Endometrial microvascular endothelial cells (primary cell): ENCODE results near the gene ZC3H13. TPM values are rescaled to one million over a fixed set of nuclear protein-coding genes. Genes with fewer than 3 reads are reported as not detected.

Source experiments
- in situ Hi-C: cut with HindIII; loops from 2 replicates; pipeline ENCODE4 v1.10.0; 2017; ENCODE audit warnings: low sequenced_read_pairs, low pct_unique_long_range_greater_than_20kb; ENCODE audit errors: inconsistent ontology term
- total RNA-seq: library from RNA; depleted of rRNA; stranded (reverse); fragments of >200 nt; gene quantifications from one replicate; pipeline ENCODE4 v1.2.3, GENCODE V29; 2015; ENCODE audit errors: inconsistent ontology term

ZC3H13 gene
- total RNA-seq, 1 donor from 2014 or later, result 8.5 TPM

DNA sequence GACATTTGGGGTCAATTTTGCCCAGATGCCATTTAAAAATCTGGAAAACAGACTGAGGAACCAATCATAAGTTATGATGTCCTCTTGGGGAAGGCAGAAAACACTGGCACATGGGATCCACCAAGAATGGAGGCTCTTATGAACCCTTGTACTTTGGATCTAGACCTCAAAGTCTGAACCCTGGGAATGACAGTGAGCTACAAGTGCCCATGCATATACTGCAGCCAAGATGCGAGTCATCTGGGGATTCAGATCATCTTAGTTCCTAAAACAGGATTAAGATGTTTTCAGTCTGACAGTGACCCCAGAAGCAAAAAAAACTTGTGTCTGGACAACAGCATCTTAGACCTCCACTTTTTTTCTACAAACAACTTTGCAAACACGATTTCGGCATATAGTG lies 100.8 kb downstream of the ZC3H13 start:
- in situ Hi-C loops, result no loop called here

DNA sequence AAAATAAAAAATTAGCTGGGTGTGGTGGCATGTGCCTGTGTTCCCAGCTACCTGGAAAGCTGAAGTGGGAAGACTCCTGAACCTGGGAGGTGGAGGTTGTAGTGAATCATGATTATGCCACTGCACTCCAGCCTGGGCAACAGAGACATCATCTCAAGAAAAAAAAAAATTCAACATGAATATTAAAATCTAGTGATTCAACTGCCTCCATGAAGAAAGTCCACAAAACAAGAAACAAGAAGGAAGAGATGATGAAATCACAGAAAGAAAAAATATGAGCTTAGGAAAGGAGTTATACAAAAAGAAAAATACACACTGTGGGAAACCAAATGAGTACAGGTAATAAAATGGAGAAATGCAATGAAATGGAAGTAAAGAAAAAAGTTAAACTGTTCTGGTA lies 101.4 kb downstream of the ZC3H13 start:
- in situ Hi-C loops, result no loop called here

DNA sequence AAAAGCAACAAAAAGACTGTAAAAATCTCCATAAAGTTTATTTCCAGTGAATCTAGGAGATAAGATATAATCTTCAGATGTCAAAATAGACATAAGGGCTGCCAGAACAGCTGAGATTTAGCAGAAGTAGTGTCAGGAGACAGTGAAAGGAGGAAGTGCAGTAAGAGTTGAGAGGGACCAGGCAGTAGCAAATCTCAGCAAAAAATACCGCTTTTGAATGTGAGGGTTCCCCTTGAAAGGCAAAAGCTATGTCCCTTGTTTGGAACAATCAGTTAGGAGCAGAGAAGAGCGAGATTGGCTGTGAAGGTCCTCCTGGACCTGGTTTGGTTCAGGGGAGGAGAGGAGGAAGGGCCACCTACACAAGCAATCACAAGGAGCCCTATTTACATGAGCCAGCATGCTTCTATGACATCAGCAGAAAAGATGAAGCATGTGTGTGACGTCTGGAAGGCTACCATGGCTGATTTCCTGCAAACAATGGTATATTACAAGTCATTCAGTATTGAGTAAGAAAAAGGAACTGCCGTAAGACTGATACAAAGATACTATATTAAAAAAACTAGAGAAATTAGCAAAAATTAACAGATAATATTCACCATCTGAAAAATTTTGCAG lies 102.1 kb downstream of the ZC3H13 start:
- in situ Hi-C loops, result no loop called here

DNA sequence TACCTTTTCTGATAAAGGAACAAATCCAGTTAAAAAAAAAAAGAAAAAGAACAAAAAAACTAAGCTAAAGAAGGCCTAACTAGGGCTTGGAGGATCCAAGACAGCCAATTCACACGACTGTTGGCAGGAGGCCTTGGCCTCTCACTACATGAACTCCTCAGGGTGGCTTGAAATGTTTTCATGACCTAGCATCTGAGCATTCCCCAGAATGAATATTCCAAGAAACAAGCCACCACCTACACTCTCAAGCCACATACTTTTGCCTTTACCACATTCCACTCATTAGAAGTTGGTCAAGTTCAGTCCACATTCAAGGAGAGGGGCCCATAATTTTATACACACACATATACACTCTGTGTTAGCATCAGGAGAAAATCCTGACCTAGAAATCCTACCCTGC lies 103.4 kb downstream of the ZC3H13 start:
- in situ Hi-C loops, result no loop called here

DNA sequence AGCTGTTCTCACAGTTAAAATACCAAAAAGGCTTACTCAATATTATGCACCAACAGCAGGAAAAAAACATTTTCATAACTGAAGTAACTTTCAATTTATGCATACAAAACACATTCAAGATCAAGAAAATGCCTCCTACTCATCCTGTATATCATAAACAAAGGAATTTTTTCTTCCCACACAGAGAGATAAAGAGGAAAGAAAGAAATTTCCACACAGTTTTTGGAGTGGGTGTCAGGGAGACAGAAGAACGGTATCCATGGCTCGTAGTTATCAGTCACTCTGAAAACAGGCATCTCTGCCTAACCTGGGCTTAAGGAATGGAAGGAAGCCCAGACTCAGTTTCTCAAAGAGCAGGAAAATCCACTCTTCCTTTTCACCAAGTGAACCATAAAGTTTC lies 108.6 kb downstream of the ZC3H13 start:
- in situ Hi-C loops, result no loop called here

DNA sequence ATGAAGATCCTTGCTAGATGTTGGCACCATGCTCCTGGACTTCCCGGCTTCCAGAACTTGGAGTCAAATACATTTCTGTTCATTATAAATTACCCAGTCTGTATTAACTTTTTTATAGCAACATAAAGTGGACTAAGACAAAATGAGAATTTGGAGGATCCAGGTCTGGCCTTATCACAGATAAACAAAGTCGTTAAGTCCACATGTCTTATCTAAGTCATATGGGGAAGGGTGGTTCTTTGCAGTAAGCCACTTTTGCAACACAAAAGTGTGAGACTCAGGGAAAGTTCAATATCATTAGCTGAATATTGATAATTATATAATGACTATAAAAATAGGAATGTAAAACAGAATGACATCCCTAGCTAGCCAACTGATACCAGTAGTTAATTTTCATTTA lies 109.4 kb downstream of the ZC3H13 start:
- in situ Hi-C loops, result no loop called here

DNA sequence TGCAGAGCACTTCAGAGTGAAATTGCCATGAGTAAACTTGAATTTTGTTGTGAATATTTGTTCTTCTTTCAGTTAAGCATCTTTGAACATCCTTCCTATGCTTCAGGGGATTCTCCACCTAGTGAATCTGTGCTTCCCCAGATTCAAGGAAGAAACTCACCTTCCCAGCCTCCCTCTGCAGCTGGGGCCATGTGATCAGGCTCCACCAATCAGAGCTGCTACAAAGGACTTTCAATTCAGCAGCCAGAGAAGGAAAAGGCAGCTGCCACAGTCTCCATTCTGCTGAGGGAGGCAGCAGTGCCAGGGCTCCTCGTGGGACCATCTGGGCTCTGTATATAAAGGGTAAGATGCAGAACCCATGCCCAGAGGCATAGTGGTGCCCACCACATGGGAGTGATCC lies 111.3 kb downstream of the ZC3H13 start:
- in situ Hi-C loops, result no loop called here

DNA sequence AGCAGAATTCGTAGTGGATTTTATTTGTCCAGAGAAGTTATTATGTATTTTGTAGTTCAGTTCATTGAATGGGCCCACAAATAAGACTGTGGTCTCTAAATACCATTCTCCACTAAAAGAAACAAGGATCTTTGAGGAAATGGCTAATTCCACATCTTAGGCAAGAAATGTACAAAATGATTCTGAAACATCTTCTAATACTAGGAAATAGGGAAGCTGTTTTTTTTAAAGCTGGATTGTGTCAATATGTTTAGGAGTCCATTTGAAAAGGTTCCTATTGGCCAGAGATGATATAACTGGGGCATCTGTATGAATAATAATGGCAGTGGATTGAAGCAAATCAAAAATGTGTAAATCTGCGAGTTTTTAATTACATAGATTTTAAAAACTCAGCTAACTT lies 112.5 kb downstream of the ZC3H13 start:
- in situ Hi-C loops, result no loop called here

DNA sequence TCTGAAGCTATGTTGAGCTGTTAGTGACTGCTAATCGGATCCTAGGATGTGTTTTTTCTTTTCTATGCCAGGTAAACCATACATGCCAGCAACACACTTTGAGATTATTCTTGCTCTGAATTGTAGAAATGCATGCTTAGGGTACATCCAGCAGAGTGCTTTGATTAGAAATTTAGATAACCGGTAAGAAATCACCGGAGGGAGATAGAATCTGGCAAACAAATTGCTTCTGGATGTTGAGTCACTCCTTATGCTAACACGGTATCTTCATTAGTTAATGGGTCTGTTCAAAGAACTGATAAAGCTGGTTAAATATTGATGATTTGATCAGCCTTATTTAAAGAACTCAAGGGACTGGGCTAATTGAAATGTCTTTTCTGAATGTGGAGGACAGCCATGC lies 115.9 kb downstream of the ZC3H13 start:
- in situ Hi-C loops, result no loop called here

DNA sequence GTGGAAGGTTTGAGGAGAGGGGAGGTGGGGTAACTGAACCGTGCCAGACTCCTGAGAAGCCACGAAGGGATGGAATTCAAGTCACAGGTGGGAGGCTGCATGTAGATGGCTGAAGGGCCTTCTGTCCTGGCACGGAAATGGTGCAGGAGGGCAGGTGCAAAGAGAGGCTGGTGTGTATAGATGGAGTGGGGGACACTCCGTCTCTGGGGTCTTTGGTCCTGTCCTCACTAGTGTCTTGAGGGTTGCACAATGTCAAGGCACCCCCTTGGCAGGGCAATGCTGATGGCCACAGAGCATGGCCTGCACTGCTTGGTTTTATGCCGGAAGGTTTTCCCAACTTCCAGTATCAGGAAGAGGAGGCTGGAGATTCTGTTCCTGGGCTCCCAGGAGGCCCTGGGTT lies 118.3 kb downstream of the ZC3H13 start:
- in situ Hi-C loops, result no loop called here

DNA sequence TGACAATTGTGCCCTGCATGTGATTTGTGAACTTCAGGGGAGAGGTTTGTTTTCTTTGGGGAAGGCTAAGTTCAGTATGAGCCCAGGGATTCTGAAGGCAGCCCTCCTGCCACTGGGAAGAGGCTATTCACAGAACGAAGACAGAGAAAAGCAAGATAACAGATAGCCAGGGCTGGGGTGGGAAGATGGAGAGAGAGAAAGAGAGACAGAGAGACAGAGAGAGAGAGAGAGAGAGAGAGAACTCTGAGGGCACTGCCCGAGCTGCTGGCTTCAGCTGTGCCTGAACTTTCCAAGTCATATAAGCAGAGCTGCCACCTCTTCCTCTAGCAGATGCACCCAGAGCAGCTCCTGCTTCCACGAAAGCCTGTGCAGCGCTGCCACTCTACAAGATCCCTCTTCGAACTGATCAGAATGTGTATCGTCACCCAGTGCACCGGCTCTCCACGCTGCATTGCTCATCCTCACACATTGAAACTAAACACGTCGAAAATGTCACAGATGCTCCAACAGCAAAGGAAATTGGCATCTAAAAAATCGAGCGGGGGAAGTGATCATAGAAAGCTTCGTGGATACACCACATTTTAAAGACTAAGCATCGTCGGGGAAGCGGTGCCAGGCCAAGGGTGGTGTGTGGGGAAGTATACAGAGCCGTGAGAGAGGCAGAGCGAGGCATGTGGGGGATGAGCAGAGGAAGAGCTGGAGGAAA lies 119.2 kb downstream of the ZC3H13 start:
- in situ Hi-C loops, result no loop called here

DNA sequence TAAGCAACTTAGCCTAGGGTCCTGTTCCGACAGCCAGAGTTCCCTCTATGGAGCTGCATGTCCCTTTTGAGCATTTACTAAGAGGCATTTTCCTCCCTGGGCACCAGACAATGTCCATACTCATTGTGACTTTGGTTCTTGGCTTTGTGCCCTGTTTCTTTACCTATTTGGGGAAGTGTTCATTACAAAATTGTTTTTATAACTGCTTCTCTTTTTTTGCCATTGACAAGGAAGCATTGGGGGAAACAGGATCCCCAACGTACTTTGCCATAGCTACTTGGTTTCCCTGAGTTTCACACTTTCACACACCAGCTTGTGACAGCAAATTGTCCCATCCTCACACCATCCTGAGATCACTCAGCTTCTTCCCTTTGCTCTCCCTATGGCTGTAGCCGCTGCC lies 119.9 kb downstream of the ZC3H13 start:
- in situ Hi-C loops, result no loop called here

DNA sequence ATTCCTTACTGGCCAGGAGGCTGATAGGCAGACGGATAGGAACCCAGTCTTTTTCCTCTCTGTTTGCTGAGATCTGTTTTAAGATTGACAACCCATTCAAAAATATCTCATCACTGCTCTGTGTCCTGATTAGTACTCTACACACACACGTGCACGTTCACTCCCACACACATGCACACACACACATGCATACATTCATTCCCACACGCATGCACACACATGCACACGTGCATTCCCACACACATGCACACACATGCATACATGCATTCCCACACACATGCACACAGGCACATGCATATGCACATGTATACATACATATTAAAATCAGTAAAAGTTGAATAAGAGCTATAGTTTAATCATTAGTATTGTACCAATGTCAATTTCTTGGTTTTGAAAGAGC lies 120.4 kb downstream of the ZC3H13 start:
- in situ Hi-C loops, result no loop called here

DNA sequence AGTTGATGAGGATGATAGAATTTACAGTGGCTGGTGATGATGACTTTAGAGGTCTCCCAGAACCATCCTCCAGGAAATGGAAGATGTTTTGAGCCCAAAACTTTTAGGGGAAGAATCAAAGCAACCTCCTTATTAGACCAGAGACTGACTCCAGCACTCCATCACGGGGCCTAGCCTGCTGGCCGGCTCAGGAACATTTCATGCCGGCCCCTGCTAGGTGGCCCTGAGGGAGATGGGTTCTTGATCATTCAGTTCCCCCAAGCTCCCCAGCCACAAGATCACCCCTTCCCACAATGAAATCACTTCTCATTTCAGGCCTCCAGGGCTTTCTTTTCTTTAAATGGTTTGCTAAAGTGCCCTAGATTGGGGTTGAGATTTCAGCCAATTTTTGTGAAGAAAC lies 121.3 kb downstream of the ZC3H13 start:
- in situ Hi-C loops, result no loop called here

DNA sequence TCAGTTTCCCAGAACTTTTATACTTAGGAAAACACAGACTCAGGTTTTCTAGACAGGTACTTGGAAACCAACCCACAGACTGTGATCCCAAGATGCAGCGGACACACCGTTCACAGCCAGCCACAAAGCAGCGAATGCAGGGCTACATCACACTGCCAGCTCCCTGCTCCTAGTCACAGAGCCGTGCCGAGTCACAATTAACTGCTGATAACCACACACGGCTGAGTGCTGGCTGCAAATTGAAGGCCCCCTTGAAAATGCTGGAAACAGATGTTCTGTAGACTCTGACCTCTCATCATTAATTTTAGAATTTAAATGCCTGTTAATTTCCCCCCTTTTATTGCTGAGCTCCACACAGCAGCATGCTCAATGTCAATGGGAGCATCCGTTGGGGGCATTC lies 122.4 kb downstream of the ZC3H13 start:
- in situ Hi-C loops, result no loop called here

DNA sequence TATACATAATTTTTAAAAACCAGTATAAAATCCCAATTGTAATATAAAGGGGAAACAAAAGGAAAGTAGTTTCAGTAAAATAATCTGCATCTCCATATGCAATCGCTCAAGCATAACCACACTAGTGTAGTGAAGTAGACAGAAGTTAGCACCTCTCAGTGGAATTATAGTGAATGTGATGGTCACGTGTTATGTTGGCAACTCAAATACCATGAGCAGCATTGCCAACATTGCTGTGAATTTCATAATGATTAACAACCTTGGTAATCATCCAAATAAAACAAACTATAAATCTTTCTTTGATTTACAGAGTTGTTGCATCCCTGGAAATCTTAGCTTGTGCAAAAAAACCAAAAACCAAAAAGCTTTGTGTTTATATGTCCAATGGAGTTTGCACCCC lies 123.7 kb downstream of the ZC3H13 start:
- in situ Hi-C loops, result no loop called here

DNA sequence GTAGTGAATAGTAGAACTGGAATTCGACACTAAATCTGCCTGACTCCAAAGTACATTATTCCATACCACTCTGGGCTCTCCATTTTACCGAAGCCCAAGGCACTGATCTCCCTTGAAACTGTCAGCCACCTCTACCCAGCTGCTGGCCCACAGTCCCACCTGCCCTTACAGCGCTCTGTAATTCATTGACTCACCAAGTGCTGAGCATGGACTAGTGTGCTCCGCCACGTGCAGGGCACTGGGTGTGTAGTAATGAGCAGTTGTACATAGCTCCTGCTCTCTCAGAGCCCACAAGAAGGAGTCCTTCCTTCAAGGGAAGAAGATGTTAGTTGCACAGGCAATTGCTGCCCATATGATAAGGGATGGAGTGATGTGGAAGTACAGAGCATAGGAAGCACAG lies 124.4 kb downstream of the ZC3H13 start:
- in situ Hi-C loops, result no loop called here

DNA sequence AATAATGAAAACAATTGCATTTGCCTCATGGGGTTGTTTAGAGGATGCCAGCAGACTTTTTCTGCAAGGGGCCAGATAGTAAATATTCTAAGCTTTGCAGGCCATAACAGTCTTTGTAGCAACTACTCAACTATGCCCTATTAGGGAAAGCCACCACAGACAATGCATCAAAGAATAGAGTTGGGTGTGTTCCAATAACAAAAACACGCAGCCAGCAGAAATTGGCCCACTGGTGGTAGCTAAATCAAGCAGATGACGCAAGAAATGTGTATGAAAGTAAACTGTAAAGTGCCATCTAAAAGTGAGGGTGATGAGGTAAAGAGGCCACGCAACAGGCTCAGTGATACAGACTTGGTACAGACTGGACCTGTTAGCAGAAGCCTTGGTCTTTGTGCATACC lies 125.8 kb downstream of the ZC3H13 start:
- in situ Hi-C loops, result no loop called here

DNA sequence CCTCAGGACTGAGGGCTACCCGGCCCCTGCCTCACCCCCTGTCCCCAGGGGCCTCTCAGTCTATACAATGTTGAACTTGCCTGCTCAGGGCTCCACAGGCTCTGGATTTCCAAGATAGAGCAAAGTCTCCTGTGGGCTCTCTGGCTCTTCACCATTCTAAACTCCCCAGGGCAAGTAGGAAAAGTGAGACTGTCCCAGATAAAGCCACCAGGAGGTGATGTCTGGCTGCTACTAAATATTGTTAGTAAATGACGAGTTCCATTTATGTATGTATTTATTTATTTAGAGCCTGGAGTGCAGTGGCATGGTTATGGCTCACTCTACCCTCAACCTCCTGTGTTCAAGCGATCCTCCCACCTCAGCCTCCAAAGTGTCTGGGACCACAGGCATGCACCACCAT lies 127.4 kb downstream of the ZC3H13 start:
- in situ Hi-C loops, result no loop called here

DNA sequence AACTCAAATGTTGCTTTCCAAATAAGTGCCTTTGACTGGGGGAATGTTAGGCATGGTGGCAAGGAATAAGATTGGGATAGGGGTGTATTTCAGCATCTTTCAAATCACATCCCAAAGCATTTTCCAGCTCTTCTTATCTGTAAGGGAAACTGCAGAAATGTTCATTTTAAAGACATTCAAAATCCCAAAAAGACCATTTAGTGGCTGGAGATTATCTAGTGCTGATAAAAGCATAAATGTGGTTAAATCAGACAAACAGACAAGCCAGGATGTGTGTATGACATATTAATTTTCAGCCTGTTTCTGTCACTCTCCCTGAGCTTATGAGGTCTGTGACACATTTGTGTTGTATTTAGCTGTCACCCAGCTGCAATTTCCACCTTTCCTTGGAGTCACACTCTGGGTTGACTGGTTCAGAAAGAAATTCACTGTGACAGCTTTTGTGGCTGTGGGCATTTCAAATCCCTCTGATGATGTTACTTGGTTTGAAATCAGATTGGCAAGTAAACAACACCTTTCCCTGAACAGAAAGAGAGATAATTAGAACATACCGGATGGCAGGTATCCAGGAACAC lies 131.3 kb downstream of the ZC3H13 start:
- in situ Hi-C loops, result no loop called here

DNA sequence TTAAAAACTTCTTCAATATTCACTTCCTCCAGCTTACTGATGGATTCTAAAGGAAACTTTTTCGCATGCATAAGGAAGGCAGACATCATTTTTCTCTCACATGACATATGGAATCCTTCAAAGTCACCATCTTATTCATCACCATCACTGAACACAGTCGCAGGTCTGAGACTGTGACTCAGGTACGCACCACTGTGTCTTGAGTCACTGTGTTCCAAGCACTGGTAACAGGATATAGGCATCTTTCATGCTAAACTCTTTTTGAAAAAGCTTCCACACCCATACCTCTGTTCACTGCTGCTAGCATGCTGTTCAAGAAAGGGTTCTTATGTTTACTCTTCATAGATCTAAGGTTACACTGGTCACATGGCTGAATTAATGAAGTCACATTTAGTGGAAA lies 133.9 kb downstream of the ZC3H13 start:
- in situ Hi-C loops, result no loop called here
